RWPE2 (cell line): ENCODE data around the gene GALE.

Experiments
- ATAC-seq: fragments of 200-7000 bp; cut with Tn5 transposase; 3 replicates; pipeline ENCODE4 v1.9.1; 2021; ENCODE audit warnings: low read depth
- DNase-seq: peaks from one replicate; pipeline ENCODE4 v3.0.0-alpha.2; 2020; ENCODE audit warnings: low spot score
- H3K27ac ChIP-seq: fragments of 450-650 bp; 2 replicates; pipeline ENCODE4 v1.5.1; 2017; ENCODE audit warnings: mild to moderate bottlenecking; ENCODE audit not compliant: poor library complexity, severe bottlenecking
- H3K27me3 ChIP-seq: fragments of 250-450 bp; sonication (Bioruptor Pico); 2 replicates; pipeline ENCODE4 v1.5.1; 2021; ENCODE audit warnings: mild to moderate bottlenecking, moderate library complexity; ENCODE audit not compliant: insufficient read depth, poor library complexity, severe bottlenecking
- H3K36me3 ChIP-seq: fragments of 250-450 bp; sonication (Bioruptor Pico); 2 replicates; pipeline ENCODE4 v1.5.1; 2020; ENCODE audit warnings: low read depth, mild to moderate bottlenecking, moderate library complexity
- H3K4me1 ChIP-seq: fragments of 250-450 bp; sonication (Bioruptor Pico); 2 replicates; pipeline ENCODE4 v1.5.1; 2021; ENCODE audit warnings: mild to moderate bottlenecking, moderate library complexity; ENCODE audit not compliant: insufficient read depth, poor library complexity, severe bottlenecking
- H3K4me3 ChIP-seq: fragments of 250-450 bp; sonication (Bioruptor Pico); 2 replicates; pipeline ENCODE4 v1.5.1; 2021; ENCODE audit warnings: mild to moderate bottlenecking, moderate library complexity; ENCODE audit not compliant: severe bottlenecking
- H3K9me3 ChIP-seq: fragments of 250-450 bp; sonication (Bioruptor Pico); 2 replicates; pipeline ENCODE4 v1.5.1; 2021; ENCODE audit warnings: mild to moderate bottlenecking, moderate library complexity; ENCODE audit not compliant: severe bottlenecking
- TF ChIP-seq, protein P1 (sequence below): fragments of 450-650 bp; IDR thresholded peaks from one replicate; pipeline ENCODE4 v1.5.1; 2017; ENCODE audit warnings: mild to moderate bottlenecking, moderate library complexity; ENCODE audit not compliant: poor library complexity, severe bottlenecking

The GALE gene

DNA sequence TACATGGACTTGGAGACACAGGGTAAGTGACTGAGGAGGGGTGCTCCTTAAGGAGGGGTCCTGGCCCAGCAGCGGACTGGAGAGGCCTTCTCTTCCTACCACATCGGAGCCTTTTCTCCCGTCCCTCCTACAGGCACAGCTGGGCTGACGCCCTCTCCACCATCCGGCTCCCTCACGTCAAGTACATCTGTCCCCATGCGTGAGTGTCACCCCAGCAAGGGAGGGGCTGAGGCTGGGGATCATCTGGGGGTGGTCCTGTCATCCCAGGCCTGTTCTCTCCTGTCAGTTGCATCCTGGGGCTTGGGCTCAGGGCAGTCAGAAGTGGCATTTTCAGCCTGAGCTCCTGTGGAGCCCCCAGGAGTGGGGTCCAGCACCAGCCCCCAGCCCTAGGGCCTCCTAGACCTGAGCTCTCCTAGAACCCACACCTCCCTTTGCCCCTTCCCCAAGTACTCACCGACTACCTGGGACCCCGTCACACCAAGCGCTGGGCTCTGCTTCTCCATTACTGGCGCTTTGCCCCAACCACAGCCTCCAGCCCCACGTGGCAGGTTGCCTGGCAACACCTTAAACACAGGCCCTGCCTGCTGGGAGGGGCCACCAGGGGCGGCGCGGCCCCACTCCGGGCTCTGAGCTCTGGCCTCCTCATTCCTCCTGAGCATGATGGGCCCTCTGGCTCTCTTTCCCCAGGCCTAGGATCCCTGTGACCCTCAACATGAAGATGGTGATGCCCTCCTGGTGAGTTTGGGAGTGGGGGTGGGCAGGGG, 7.4 kb downstream of the GALE start:
- Histone ChIP-seq H3K27ac (peak overlapping the region; percentile 91), H3K36me3 (peaks cover 49% of the 10 kb centered on the region)

DNA sequence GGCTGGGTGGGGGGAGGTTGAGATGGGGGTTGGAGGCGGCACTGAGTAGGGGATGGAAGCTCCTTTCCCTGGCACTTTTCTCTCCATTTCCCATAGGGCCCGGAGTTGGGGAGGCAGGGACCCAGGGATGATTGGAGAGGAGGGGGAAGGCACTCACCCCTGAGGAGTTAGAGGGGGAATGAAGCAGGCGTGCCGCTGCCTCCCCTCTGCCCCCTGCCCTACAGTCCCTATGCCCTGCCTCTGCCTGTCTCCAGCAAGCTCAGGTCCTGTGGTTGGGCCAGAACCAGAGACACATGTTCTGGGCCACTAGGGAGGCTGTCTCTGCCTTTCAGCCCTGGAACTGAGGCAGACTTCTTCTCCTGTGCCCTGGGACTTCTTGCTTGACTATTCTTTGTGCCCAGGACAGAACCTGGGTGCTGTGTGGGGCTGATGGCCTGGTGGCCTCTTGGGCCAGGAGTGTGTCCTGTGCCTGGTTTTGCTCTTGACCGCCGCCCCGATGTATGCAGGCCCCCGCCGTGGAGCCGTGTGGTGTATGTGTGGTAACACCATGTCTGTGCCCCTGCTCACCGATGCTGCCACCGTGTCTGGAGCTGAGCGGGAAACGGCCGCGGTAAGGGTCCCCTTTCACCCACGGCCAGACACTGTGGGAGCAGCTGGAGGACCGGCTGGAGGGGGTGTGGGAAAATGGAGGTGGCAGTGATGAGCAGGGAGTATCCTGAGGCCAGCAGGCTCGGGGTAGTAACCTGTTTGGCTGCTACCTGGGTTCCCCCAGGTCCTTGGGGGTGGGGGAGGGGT, 8.2 kb downstream of the GALE start:
- TF ChIP-seq, protein P1, sequence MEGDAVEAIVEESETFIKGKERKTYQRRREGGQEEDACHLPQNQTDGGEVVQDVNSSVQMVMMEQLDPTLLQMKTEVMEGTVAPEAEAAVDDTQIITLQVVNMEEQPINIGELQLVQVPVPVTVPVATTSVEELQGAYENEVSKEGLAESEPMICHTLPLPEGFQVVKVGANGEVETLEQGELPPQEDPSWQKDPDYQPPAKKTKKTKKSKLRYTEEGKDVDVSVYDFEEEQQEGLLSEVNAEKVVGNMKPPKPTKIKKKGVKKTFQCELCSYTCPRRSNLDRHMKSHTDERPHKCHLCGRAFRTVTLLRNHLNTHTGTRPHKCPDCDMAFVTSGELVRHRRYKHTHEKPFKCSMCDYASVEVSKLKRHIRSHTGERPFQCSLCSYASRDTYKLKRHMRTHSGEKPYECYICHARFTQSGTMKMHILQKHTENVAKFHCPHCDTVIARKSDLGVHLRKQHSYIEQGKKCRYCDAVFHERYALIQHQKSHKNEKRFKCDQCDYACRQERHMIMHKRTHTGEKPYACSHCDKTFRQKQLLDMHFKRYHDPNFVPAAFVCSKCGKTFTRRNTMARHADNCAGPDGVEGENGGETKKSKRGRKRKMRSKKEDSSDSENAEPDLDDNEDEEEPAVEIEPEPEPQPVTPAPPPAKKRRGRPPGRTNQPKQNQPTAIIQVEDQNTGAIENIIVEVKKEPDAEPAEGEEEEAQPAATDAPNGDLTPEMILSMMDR = no peak
- Histone ChIP-seq H3K4me1 (peaks cover 20% of the 10 kb centered on the region), H3K36me3 (peaks cover 49% of the 10 kb centered on the region), H3K27me3 (no peaks in the 10 kb centered on the region), H3K27ac (peak overlapping the region; percentile 91), H3K9me3 (no peaks in the 10 kb centered on the region), H3K4me3 (peak overlapping the region; percentile 49)
- ATAC-seq (no peak), DNase-seq (no peak)

More for the DNA sequence above, 7.4 kb downstream of the GALE start:
- no peak overlapping the region for H3K4me3 ChIP-seq
- TF ChIP-seq, protein P1 = no peak
- DNase-seq (no peak), ATAC-seq (peak; percentile 15; the same call in 1 of the 3 replicates)
- H3K9me3 ChIP-seq = no peaks in the 10 kb centered on the region
- H3K4me1 ChIP-seq = peaks cover 20% of the 10 kb centered on the region
- H3K27me3 ChIP-seq = no peaks in the 10 kb centered on the region

DNA sequence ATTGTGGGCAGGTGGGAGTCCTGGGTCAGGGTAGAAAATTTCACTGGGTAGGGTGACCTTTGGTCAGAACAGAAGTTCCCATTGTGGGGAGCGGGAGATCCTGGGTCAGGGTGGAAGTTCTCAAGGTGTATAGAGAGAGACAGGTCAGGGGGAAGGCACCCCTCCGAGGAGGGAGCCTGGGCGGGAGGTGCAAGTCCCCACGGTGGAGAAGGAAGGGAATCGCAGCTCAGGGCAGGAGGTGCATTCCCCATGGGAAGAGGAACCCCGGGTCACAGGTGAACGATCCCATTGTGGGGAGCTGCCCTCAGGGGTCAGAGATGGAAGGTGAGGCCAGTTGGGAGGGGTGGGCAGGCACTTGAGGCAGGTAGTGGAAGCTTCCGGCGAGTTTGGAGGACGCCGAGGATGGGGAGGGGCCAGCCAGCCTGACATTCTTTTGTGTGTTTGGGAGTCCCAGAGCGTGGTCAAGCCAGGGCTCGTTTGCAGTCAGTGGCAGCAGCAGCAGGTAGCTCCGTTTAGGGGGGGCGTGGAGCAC, 9.0 kb downstream of the GALE start:
- ATAC-seq (peak; percentile 35), DNase-seq (no peak)
- Histone ChIP-seq H3K36me3 (peaks cover 48% of the 10 kb centered on the region), H3K4me3 (peak overlapping the region; percentile 49), H3K27ac (peak overlapping the region; percentile 91), H3K9me3 (no peaks in the 10 kb centered on the region), H3K4me1 (peaks cover 20% of the 10 kb centered on the region), H3K27me3 (no peaks in the 10 kb centered on the region)
- TF ChIP-seq, protein P1 = no peak

- TF ChIP-seq, protein P1 = no peak
- peak within 1 kb of the TSS; percentile 91 for H3K27ac ChIP-seq
- ATAC-seq = peak; percentile 72
Measured at GRCh38 chr1:23790696-23791515, 9.6 kb downstream of the GALE start, which contains the start of gene LYPLA2. TSS of gene LYPLA2 (plus strand) at chr1:23791145. CDS start at chr1:23792683, 1,538 bp downstream.

More at GRCh38 chr1:23790696-23791515, 9.6 kb downstream of the GALE start, which contains the start of gene LYPLA2:
- Histone ChIP-seq H3K9me3 (no peaks in the 10 kb centered on the region), H3K4me1 (peaks cover 20% of the 10 kb centered on the region), H3K4me3 (peak within 1 kb of the TSS; percentile 49), H3K36me3 (peaks cover 50% of the 10 kb centered on the region), H3K27me3 (no peaks in the 10 kb centered on the region)
- peak; percentile 94 for DNase-seq
